Mesodermal cell (in vitro differentiated cells): Measurements from ENCODE around the gene DENND5A.
"Not testable (repeated sequence)": the region's sequence is repeated elsewhere in the genome, so short reads cannot be mapped to it uniquely, and the experiment has no call there.

ENCODE experiments used
- H3K27ac ChIP-seq: 2 replicates; pipeline ENCODE4 v1.7.0; 2013; ENCODE audit warnings: mild to moderate bottlenecking, low read depth, low read length, moderate library complexity; ENCODE audit not compliant: severe bottlenecking
- H3K36me3 ChIP-seq: 2 replicates; pipeline ENCODE4 v1.7.1; 2013; ENCODE audit warnings: mild to moderate bottlenecking, low read length, moderate library complexity; ENCODE audit not compliant: control insufficient read depth, insufficient read depth
- H3K4me1 ChIP-seq: one replicate; pipeline ENCODE4 v1.7.1; 2013; ENCODE audit warnings: mild to moderate bottlenecking, low read length; ENCODE audit not compliant: insufficient read depth, control insufficient read depth, poor library complexity, severe bottlenecking
- H3K4me3 ChIP-seq: 2 replicates; pipeline ENCODE4 v1.7.0; 2013; ENCODE audit warnings: low read length, control low read depth, mild to moderate bottlenecking; ENCODE audit not compliant: insufficient read depth, poor library complexity, severe bottlenecking; ENCODE audit errors: extremely low read depth
- H3K9me3 ChIP-seq: 2 replicates; pipeline ENCODE4 v1.7.1; 2013; ENCODE audit warnings: mild to moderate bottlenecking, low read length, moderate library complexity; ENCODE audit not compliant: control insufficient read depth
- WGBS, 2 experiments: methylation state at CpG; one replicate each; pipeline ENCODE4 v1.1.5; 2013; ENCODE audit warnings: missing lambda C conversion rate in 2 of 2; ENCODE audit not compliant: insufficient coverage in 2 of 2; 5-methylcytosine and 5-hydroxymethylcytosine counted together

DENND5A gene

DNA sequence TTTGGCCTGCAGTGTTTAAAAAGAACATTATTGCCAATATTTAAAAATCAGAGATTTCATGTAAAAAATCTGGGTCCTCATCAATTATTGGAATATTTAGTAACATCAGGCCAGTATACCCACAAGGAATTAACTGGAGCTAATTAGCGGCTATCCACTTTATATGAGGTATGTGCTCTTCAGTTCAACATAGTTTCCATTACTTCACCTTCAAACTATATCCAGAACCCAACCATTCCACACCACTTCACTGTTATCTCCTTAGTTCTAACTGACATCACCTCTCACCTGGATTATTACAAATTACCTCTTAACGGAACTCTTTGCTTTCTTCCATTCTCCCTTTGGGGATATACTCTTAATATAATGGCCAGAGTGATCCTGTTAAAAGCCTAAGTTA, 64.7 kb downstream of the DENND5A start:
- H3K4me3 ChIP-seq: no peak overlapping the region
- no peak overlapping the region for H3K27ac ChIP-seq
- WGBS, 2 experiments: 100% methylated on average over 1 of the region's 2 CpGs
- peaks cover 69% of the 10 kb centered on the region for H3K36me3 ChIP-seq
- H3K4me1 ChIP-seq: no peaks in the 10 kb centered on the region
- H3K9me3 ChIP-seq: no peaks in the 10 kb centered on the region

DNA sequence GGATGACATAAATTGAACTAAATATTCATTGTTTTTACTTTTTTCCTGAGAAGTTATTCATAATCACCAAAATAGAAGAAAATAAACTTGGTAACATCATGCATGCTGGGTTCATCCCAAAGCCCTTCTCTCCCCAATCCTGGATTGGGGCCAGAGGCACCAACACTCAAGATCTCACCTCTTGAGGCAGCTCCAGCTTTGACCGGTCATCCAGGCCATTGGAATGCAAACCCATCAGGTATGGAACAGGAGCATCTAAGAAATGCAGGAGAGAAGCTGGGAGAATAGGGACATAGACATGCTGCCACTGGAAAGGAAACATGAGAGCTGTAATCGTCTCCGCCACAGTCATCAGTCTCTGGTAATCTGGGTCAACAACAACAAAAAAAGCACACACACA, 71.8 kb downstream of the DENND5A start:
- Histone ChIP-seq H3K36me3 (peaks cover 89% of the 10 kb centered on the region), H3K4me3 (no peak overlapping the region), H3K27ac (no peak overlapping the region), H3K4me1 (no peaks in the 10 kb centered on the region), H3K9me3 (peaks cover 10% of the 10 kb centered on the region)
- 94 to 100% methylated on average over 1 to 2 of the region's 3 CpGs for WGBS, 2 experiments

DNA sequence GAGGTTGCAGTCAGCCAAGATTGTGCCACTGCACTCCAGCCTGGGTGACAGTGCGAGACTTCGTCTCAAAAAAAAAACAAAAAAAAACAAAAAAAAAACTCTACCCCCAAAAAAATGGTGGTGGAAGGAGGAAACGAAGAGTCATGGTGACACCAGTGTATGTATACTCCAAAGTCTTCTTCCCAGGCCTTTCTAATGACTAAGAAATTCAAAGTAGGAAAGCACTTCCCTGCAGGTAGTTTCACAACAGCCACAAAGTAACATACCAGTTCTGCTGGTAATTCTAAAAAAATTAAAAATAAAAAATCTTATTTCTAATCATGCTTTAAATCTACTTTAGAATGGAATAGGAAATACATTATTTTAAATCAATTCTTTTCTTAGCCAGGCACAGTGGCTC, 72.6 kb downstream of the DENND5A start:
- no peaks in the 10 kb centered on the region for H3K4me1 ChIP-seq
- H3K36me3 ChIP-seq: peaks cover 93% of the 10 kb centered on the region
- no CpG with 5 or more reads among the region's 3 CpGs for WGBS, 2 experiments
- H3K4me3 ChIP-seq: no peak overlapping the region
- peaks cover 10% of the 10 kb centered on the region for H3K9me3 ChIP-seq
- no peak overlapping the region for H3K27ac ChIP-seq

- peaks cover 10% of the 10 kb centered on the region for H3K9me3 ChIP-seq
- peaks cover 91% of the 10 kb centered on the region for H3K36me3 ChIP-seq
- 100% methylated on average over 1 of the region's 5 CpGs for WGBS, 2 experiments
Measured at GRCh38 chr11:9190326-9191016, 74.7 kb downstream of the DENND5A start.

DNA sequence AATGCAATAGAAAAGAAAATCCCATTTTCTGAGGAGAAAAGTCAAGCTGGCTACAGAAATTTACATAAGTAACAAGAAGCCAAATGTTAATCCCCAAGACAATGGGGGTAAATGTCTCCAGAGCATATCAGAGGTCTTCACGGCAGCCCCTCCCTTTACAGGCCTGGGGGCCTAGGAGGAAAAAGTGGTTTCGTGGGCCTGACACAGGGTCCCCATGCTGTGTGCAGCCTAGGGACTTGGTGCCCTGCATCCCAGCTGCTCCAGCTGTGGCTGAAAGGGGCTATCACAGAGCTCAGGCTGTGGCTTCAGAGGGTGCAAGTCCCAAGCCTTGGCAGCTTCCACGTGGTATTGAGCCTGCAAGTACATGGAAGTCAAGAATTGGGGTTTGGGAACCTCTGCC, 76.3 kb downstream of the DENND5A start:
- Histone ChIP-seq H3K36me3 (peaks cover 92% of the 10 kb centered on the region), H3K9me3 (peaks cover 10% of the 10 kb centered on the region)
- not testable (repeated sequence) for H3K27ac ChIP-seq, H3K4me3 ChIP-seq, H3K4me1 ChIP-seq
- WGBS, 2 experiments: 98 to 100% methylated on average over 2 of the region's 3 CpGs

More at GRCh38 chr11:9190326-9191016, 74.7 kb downstream of the DENND5A start:
- not testable (repeated sequence) for H3K27ac ChIP-seq, H3K4me3 ChIP-seq, H3K4me1 ChIP-seq

- Histone ChIP-seq H3K4me1 (no peaks in the 10 kb centered on the region), H3K27ac (no peak overlapping the region), H3K4me3 (no peak overlapping the region), H3K9me3 (peaks cover 10% of the 10 kb centered on the region), H3K36me3 (peaks cover 90% of the 10 kb centered on the region)
- WGBS, 2 experiments: 100% methylated on average over 2 of the region's 3 CpGs
Measured at GRCh38 chr11:9187616-9188015, 77.5 kb downstream of the DENND5A start.

DNA sequence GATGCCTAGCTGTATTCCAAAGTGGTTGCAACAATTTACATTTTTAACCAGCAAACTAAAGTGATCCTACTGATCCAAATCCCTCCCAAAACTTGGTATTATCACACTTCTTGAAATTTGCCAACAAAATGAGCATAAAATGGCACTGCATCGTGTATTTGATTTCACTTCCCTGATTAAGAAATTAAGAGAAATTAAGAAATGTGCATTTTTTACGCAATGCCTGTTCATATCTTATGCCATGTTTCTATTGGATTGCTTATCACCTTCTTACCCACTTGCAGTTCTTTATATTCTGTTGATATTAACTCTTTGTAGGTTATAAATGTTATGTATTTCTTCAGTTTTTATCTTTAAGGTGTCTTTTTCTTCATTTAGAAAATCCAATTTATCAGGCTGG, 80.6 kb downstream of the DENND5A start:
- Histone ChIP-seq H3K27ac (no peak overlapping the region), H3K4me3 (no peak overlapping the region), H3K4me1 (peaks cover 5% of the 10 kb centered on the region), H3K9me3 (peaks cover 3% of the 10 kb centered on the region), H3K36me3 (peaks cover 90% of the 10 kb centered on the region)
- WGBS, 2 experiments: no CpG with 5 or more reads among the region's 2 CpGs

DNA sequence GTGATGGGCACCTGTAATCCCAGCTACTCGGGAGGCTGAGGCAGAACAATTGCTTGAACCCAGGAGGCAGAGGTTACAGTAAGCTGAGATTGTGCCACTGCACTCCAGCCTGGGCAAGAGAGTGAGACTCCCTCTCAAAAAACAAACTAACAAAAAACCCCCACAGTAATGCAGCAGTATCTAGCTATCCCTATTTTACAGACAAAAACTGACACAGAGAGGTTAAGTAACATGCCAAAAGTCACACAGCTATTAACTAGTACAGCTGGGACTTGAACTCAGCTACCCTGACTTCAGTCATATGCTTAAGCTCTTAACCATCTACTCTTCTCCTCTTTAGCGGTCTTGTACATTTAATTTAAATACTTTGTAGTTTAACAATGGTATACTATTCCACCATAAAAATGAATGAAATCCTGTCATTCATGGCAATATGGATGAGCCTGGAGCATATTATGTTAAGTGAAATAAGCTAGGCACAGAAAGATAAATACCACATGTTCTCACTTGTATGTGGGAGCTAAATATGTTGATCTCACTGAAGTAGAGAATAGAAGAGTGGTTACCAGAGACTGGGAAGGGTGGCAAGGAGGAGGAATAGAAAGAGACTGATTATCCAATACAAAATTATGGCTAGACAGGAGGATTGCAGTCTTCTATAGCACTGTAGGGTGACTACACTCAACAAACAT, 82.8 kb downstream of the DENND5A start:
- 77 to 100% methylated on average over 1 of the region's 2 CpGs for WGBS, 2 experiments
- H3K4me3 ChIP-seq: no peak overlapping the region
- peaks cover 90% of the 10 kb centered on the region for H3K36me3 ChIP-seq
- H3K27ac ChIP-seq: no peak overlapping the region
- peaks cover 5% of the 10 kb centered on the region for H3K4me1 ChIP-seq
- H3K9me3 ChIP-seq: no peaks in the 10 kb centered on the region

DNA sequence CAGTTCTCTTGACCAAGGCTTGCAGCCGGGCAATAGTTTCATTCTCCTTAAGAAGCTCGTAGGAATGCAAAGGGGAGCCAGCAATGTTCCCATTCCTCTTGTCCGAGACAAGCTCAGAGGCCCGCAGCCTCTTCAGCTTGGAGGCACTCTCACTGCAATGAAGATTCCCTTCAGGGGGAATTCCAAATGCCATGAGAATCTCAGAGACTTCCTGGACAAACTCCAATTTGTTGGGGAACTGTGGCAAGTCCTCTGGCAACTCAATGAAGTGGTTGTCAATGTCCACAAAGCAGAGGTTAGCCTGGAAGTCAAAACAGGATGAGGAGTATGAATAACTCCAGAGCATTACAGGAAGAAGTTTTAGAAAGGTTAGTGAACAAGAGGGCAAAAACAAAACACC, 84.4 kb downstream of the DENND5A start:
- H3K4me3 ChIP-seq: no peak overlapping the region
- WGBS, 2 experiments: 92 to 98% methylated on average over 4 of the region's 4 CpGs
- no peaks in the 10 kb centered on the region for H3K9me3 ChIP-seq
- H3K36me3 ChIP-seq: peaks cover 96% of the 10 kb centered on the region
- peaks cover 5% of the 10 kb centered on the region for H3K4me1 ChIP-seq
- no peak overlapping the region for H3K27ac ChIP-seq

GRCh38 chr11:9179141-9179540, 86.0 kb downstream of the DENND5A start:
- WGBS, 2 experiments: no CpG with 5 or more reads among the region's 1 CpG
- Histone ChIP-seq H3K4me3 (no peak overlapping the region), H3K4me1 (peaks cover 5% of the 10 kb centered on the region), H3K9me3 (no peaks in the 10 kb centered on the region), H3K36me3 (peaks cover 85% of the 10 kb centered on the region), H3K27ac (no peak overlapping the region)

- Histone ChIP-seq H3K9me3 (no peaks in the 10 kb centered on the region), H3K4me1 (peaks cover 5% of the 10 kb centered on the region), H3K4me3 (no peak overlapping the region), H3K36me3 (peaks cover 86% of the 10 kb centered on the region), H3K27ac (no peak overlapping the region)
- 72 to 95% methylated on average over 3 to 4 of the region's 4 CpGs for WGBS, 2 experiments
Measured at GRCh38 chr11:9178716-9179115, 86.4 kb downstream of the DENND5A start.
